ENCODE results near the gene CLEC4M.

The CLEC4M gene

GRCh38 chr19:7784856-7785255, 21.8 kb downstream of the CLEC4M start:
- H3K4me3 ChIP-seq (ENCODE audit: low read length), result no peak overlapping the region
- TF ChIP-seq CTCF (conservative IDR thresholded peaks at IDR 0.05; ENCODE audit: low read length), result no peak

GRCh38 chr19:7787141-7787540, 24.1 kb downstream of the CLEC4M start:
- no peak for TF ChIP-seq CTCF (conservative IDR thresholded peaks at IDR 0.05; ENCODE audit: low read length)
- DNase-seq (ENCODE audit: low read depth), result no peak
- no peak overlapping the region for H3K4me3 ChIP-seq (ENCODE audit: low read length)

More at GRCh38 chr19:7784856-7785255, 21.8 kb downstream of the CLEC4M start:
- DNase-seq (ENCODE audit: low read depth), result no peak

GRCh38 chr19:7787602-7788177, 24.6 kb downstream of the CLEC4M start:
- no peak for TF ChIP-seq CTCF (conservative IDR thresholded peaks at IDR 0.05; ENCODE audit: low read length)
- no peak for DNase-seq (ENCODE audit: low read depth)
- no peak overlapping the region for H3K4me3 ChIP-seq (ENCODE audit: low read length)

GRCh38 chr19:7788178-7788932, 25.3 kb downstream of the CLEC4M start:
- no peak for TF ChIP-seq CTCF (conservative IDR thresholded peaks at IDR 0.05; ENCODE audit: low read length)
- no peak for DNase-seq (ENCODE audit: low read depth)
- H3K4me3 ChIP-seq (ENCODE audit: low read length), result no peak overlapping the region

GRCh38 chr19:7788933-7789323, 25.9 kb downstream of the CLEC4M start:
- TF ChIP-seq CTCF (conservative IDR thresholded peaks at IDR 0.05; ENCODE audit: low read length), result no peak
- no peak overlapping the region for H3K4me3 ChIP-seq (ENCODE audit: low read length)
- DNase-seq (ENCODE audit: low read depth), result no peak

- no peak overlapping the region for H3K4me3 ChIP-seq (ENCODE audit: low read length)
- no peak for DNase-seq (ENCODE audit: low read depth)
These were observed 26.4 kb downstream of the CLEC4M start for GRCh38 chr19:7789447-7789846.

More at GRCh38 chr19:7789447-7789846, 26.4 kb downstream of the CLEC4M start:
- TF ChIP-seq CTCF (conservative IDR thresholded peaks at IDR 0.05; ENCODE audit: low read length), result no peak
